ENCODE data around the gene RXRA.

GRCh38 chr9:134367061-134367460 is 40.8 kb downstream of the RXRA start:
- TF ChIP-seq TAF1 (IDR thresholded peaks at IDR 0.05; ENCODE audit: low read depth) (no peak), CTCF (IDR thresholded peaks at IDR 0.05; ENCODE audit: poor library complexity, severe bottlenecking) (no peak), EZH2 (IDR thresholded peaks at IDR 0.05; ENCODE audit: borderline replicate concordance, insufficient read depth, low read length, poor library complexity, severe bottlenecking) (no peak), MXI1 (conservative IDR thresholded peaks at IDR 0.05; ENCODE audit: poor library complexity, severe bottlenecking) (no peak), RAD21 (conservative IDR thresholded peaks at IDR 0.05) (no peak), EP300 (conservative IDR thresholded peaks at IDR 0.05; ENCODE audit: poor library complexity, severe bottlenecking) (no peak)
